Embryonic facial prominence (tissue), 1 donor: Measurements from ENCODE around the gene STAC3.

Experiments used
- DNase-seq: peaks from one replicate; pipeline ENCODE4 v3.0.0-alpha.2; 2016; ENCODE audit errors: extremely low spot score

STAC3 gene

DNA sequence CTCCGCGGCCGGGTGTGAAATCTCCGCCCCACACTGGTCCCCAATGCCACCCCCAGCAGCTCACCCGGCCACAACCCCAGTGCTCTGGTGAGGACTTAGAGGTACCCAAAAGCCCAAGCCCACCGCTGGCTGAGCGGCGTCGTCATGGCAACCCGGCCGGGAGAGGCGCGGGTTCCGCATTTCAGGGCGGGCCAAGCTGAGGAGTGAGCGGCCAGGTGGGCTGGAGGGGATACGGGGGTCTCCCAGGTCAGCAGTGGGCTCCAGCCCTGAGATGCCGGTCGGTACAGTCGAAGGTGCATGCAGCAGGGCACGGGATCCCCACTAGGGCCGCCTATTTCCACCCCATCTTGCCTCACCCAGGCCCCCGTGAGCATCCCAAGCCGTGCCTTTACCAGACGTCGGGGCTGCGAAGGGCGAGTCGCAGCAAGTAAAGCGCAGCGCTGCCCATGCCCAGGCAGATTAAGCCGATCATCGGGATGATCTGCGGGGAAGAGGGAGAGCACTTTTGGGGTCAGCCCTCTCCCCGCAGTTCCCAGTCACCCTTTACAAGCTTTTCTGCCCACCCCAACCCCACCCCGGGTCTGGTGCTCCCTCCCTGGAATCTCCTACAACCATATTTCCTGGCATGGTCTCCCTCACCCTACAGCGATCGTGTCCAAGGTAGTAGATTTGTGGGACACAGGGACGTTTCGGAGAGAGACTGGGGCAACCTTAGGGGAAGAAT lies 14.6 kb downstream of the STAC3 start:
- no peak for DNase-seq

- no peak for DNase-seq
Observed at GRCh38 chr12:57235728-57236131, 15.3 kb downstream of the STAC3 start.

GRCh38 chr12:57235017-57235727 lies 15.8 kb downstream of the STAC3 start:
- DNase-seq: no peak

GRCh38 chr12:57234571-57235016 lies 16.4 kb downstream of the STAC3 start:
- DNase-seq: no peak

- DNase-seq: no peak
Observed at GRCh38 chr12:57234233-57234570, 16.8 kb downstream of the STAC3 start.

DNA sequence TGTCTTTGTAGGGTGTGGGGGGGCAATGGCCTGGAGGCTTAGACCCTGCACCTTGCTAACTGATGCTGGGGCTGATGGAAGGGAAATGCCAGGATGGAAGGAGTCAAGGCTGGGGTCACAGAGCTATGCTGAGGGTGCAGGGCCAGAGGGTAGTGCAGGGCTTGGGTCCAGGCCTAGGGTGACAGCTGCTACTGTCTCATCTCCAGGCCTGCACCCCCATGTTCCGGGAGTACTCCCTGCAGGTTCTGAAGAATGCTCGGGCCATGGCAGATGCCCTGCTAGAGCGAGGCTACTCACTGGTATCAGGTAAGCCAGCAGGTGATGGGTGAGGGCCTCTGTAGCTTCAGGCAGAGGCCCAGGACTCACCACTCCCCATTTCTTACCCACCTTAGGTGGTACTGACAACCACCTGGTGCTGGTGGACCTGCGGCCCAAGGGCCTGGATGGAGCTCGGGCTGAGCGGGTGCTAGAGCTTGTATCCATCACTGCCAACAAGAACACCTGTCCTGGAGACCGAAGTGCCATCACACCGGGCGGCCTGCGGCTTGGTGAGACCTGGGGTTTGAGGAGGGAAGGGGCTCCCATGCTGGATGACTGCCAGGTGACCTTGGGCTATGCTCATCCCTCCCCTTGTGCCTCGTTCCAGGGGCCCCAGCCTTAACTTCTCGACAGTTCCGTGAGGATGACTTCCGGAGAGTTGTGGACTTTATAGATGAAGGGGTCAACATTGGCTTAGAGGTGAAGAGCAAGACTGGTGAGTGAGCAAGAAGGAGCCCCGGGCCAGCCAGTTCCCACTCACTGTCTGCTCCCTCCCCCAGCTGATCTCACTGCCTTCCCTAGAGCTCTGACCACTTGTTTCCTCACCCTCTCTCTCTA lies 17.4 kb downstream of the STAC3 start:
- no peak for DNase-seq

- no peak for DNase-seq
Observed at GRCh38 chr12:57232156-57232756, 18.7 kb downstream of the STAC3 start.

GRCh38 chr12:57231276-57232021 lies 19.5 kb downstream of the STAC3 start:
- no peak for DNase-seq

DNA sequence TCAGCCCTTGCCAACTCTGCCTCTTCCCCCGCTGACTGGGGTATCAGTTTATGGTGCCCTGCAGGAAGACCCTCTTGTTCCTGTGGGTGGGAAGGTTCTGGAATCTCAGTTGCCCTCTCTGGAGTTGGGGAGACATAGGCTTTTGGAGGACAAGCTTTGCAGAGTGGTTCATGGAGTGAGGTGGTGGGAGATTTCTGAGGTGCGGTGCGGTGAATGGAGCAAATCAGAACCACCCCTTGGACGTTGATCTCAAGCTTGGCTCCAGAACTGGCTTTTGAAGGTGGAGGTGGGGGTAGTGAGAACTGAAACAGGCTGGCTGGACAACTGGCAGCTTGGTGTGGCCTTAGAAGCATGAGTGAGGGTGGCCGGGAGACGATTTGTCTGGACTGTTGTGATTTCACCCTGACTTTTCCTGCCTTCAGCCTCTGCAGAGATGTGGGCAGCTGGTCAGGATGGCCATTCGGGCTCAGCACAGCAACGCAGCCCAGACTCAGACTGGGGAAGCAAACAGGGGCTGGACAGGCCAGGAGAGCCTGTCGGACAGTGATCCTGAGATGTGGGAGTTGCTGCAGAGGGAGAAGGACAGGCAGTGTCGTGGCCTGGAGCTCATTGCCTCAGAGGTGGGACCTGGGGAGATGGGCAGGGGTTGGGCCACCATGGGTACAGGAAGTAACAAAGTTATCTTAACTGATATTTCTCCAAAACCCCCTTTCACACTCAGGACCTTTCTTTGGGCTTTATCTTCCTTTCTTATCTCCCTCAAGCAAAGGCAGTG lies 20.4 kb downstream of the STAC3 start:
- no peak for DNase-seq

DNA sequence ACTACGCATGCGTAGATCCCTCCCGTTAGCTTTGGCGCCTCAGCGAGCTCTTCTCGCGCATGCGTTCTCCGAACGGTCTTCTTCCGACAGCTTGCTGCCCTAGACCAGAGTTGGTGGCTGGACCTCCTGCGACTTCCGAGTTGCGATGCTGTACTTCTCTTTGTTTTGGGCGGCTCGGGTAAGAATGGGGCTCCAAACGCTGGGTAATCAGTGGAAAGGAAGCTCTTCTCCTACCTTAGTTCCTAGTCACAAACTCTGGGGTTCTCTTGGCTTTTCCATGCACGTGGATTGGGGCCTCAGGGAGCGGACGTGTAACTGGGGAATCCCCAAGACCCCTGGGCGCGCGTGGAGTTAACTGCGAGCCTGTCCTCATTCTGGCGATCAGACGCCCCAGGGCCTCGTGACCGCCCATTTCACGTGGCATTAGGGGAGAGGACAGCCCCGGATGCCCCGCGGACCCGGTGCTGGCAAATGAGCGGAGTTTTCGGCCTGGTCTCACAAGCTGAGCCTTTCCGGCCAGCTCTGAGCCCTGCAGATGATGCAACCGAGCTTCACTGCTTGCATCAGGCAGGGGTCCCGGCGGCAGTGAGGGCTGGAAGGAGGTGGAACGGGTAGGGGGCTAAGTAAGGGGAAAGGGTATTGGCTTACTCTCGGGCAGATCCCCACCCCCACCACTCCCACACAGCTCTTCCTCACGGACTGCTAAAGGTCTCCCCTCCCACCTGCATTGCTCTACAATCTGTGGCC lies 21.2 kb downstream of the STAC3 start, which contains the start of gene SHMT2:
Gene SHMT2, plus strand, starts transcription at position 78 of the 747 bp plus-strand sequence. Its CDS starts 68 bp downstream, at position 146.
- peak; percentile 84 for DNase-seq

- no peak for DNase-seq
Observed at GRCh38 chr12:57229046-57229633, 21.8 kb downstream of the STAC3 start.

- DNase-seq: no peak
Observed at GRCh38 chr12:57227315-57228115, 23.5 kb downstream of the STAC3 start.

DNA sequence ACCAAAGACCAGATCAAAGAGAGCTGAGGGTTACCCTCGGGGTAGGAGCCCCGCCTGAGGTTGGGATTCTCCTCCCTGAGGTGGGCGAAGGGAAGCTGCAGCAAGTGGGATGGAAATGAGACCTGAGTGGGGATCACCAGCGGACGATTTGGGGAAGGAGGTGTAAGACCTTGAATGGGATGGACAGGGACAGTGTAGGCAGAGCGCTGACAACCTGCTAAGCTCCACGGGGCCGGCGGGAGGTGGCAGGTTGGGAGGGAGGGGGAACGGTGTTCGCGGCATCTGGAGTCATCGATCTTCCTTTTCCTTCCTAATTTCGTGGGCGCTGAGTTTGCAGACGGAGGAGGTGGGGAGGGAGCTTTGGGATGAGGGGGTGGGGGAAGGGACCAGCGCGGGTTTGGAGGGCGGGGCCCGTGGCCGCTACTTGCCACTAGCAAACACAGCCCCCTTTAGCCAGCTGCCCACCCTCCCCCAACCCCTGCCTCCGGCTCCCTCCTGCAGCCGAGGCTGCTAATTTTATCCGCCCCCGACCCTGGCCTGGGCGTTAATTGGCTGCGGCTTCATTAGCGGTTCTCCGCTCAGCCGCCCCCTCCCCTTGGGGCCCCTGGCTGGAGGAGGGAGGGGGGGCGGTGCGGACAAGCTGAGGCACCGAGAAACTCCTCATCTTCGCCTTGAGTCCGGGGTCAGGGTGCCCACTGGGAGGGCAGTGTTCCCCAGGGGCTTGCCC lies 24.2 kb downstream of the STAC3 start:
- DNase-seq: no peak

DNA sequence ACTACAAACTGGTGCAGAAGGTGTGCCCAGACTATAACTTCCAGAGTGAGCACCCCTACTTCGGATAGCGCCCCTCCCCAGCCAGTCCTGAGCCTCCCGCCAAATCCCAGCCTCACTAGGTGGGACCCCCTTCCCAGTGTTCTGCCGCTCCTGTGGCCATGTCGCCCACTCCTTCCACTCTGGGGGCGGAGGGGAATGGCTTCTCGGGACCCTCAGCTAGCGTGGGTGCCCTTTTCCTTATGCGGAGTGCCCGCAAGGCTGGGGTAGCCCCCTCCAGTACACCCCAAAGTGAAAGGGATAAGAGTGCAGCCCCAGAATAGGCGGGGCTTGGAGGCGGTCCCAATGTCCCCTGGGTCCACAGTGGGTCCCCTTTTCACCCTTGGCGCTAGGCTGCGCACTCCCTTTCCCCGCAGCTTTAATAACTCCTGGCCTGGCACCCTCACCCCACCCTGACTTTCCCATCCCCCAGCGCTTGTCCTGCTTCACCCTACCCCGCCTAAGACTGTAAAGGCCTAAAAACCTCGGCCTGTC lies 25.2 kb downstream of the STAC3 start:
- DNase-seq: no peak

DNA sequence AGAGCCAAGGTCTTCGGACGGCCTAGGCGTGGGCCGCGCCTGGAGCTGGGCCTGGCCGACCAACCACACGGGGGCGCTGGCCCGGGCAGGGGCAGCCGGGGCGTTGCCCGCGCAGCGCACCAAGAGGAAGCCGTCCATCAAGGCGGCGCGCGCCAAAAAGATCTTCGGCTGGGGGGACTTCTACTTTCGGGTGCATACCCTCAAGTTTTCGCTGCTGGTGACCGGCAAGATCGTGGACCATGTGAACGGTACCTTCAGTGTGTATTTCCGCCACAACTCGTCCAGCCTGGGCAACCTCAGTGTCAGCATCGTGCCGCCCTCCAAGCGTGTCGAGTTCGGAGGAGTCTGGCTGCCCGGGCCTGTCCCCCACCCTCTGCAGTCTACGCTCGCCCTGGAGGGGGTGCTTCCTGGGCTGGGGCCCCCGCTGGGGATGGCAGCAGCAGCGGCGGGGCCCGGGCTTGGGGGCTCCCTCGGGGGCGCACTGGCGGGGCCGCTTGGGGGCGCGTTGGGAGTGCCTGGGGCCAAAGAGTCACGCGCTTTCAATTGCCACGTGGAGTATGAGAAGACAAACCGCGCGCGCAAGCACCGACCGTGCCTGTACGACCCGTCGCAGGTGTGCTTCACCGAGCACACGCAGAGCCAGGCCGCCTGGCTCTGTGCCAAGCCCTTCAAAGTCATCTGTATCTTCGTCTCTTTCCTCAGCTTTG lies 25.9 kb downstream of the STAC3 start:
- DNase-seq: no peak

GRCh38 chr12:57224278-57224972 lies 26.6 kb downstream of the STAC3 start:
- DNase-seq: no peak
